ENCODE measurements around the gene PDZRN3.

PDZRN3 gene

GRCh38 chr3:73451301-73451944, 173.3 kb downstream of the PDZRN3 start:
- no peak for DNase-seq (ENCODE audit: low spot score)

GRCh38 chr3:73449774-73450173, 175.0 kb downstream of the PDZRN3 start:
- no peak for DNase-seq (ENCODE audit: low spot score)

- no peak for DNase-seq (ENCODE audit: low spot score)
Observed at GRCh38 chr3:73448761-73449301, 175.9 kb downstream of the PDZRN3 start.

GRCh38 chr3:73448041-73448440, 176.7 kb downstream of the PDZRN3 start:
- DNase-seq (ENCODE audit: low spot score): peak; percentile 44

- no peak for DNase-seq (ENCODE audit: low spot score)
Observed at GRCh38 chr3:73447111-73447510, 177.6 kb downstream of the PDZRN3 start.

GRCh38 chr3:73446467-73447110, 178.2 kb downstream of the PDZRN3 start:
- DNase-seq (ENCODE audit: low spot score): no peak

GRCh38 chr3:73442886-73443285, 181.9 kb downstream of the PDZRN3 start:
- no peak for DNase-seq (ENCODE audit: low spot score)

GRCh38 chr3:73442152-73442551, 182.6 kb downstream of the PDZRN3 start:
- DNase-seq (ENCODE audit: low spot score): no peak

GRCh38 chr3:73437828-73438227, 186.9 kb downstream of the PDZRN3 start:
- no peak for DNase-seq (ENCODE audit: low spot score)

GRCh38 chr3:73435055-73435454, 189.7 kb downstream of the PDZRN3 start:
- DNase-seq (ENCODE audit: low spot score): no peak

GRCh38 chr3:73433687-73434086, 191.1 kb downstream of the PDZRN3 start:
- no peak for DNase-seq (ENCODE audit: low spot score)

GRCh38 chr3:73433079-73433478, 191.7 kb downstream of the PDZRN3 start:
- no peak for DNase-seq (ENCODE audit: low spot score)

- no peak for DNase-seq (ENCODE audit: low spot score)
Observed at GRCh38 chr3:73432706-73433032, 192.1 kb downstream of the PDZRN3 start.

- peak; percentile 48 for DNase-seq (ENCODE audit: low spot score)
Observed at GRCh38 chr3:73432023-73432705, 192.6 kb downstream of the PDZRN3 start.

GRCh38 chr3:73431183-73431900, 193.4 kb downstream of the PDZRN3 start:
- no peak for DNase-seq (ENCODE audit: low spot score)

GRCh38 chr3:73427048-73427706, 197.6 kb downstream of the PDZRN3 start:
- no peak for DNase-seq (ENCODE audit: low spot score)

GRCh38 chr3:73426606-73427005, 198.1 kb downstream of the PDZRN3 start:
- DNase-seq (ENCODE audit: low spot score): no peak

GRCh38 chr3:73423116-73423515, 201.6 kb downstream of the PDZRN3 start:
- DNase-seq (ENCODE audit: low spot score): no peak

GRCh38 chr3:73422571-73422970, 202.2 kb downstream of the PDZRN3 start:
- DNase-seq (ENCODE audit: low spot score): no peak

- peak; percentile 26 for DNase-seq (ENCODE audit: low spot score)
Observed at GRCh38 chr3:73419942-73420341, 204.8 kb downstream of the PDZRN3 start.

- peak; percentile 74 for DNase-seq (ENCODE audit: low spot score)
Observed at GRCh38 chr3:73419179-73419803, 205.4 kb downstream of the PDZRN3 start.

GRCh38 chr3:73418681-73419080, 206.1 kb downstream of the PDZRN3 start:
- no peak for DNase-seq (ENCODE audit: low spot score)
